GM19328 (cell line): Measurements from ENCODE around the gene GRIN2A.

Source experiments
- ATAC-seq: cut with Tn5 transposase; IDR thresholded peaks from one replicate; pipeline ENCODE4 v1.9.1; 2021; ENCODE audit warnings: mild to moderate bottlenecking, moderate library complexity; ENCODE audit not compliant: unreplicated experiment

Gene GRIN2A

DNA sequence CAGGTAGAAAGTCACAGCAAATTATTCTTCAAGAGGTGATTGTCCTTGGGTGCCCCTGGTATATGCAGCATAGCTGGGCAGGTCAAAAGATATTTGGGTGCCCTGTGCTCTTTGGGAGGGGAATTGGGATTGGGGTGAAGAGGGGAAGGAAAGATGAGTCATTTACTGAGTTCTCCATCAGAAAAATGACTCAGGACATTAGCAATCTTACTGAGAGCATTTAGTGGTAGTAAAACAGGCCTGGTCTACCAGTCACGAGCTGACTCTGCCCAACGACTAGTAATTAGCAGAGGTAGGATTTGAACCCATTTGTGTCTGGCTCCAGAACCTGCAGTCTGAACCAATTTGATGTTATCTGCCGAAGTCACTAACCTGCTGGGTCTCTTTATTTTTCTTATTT, 6.0 kb upstream of the GRIN2A start:
- no peak for ATAC-seq

DNA sequence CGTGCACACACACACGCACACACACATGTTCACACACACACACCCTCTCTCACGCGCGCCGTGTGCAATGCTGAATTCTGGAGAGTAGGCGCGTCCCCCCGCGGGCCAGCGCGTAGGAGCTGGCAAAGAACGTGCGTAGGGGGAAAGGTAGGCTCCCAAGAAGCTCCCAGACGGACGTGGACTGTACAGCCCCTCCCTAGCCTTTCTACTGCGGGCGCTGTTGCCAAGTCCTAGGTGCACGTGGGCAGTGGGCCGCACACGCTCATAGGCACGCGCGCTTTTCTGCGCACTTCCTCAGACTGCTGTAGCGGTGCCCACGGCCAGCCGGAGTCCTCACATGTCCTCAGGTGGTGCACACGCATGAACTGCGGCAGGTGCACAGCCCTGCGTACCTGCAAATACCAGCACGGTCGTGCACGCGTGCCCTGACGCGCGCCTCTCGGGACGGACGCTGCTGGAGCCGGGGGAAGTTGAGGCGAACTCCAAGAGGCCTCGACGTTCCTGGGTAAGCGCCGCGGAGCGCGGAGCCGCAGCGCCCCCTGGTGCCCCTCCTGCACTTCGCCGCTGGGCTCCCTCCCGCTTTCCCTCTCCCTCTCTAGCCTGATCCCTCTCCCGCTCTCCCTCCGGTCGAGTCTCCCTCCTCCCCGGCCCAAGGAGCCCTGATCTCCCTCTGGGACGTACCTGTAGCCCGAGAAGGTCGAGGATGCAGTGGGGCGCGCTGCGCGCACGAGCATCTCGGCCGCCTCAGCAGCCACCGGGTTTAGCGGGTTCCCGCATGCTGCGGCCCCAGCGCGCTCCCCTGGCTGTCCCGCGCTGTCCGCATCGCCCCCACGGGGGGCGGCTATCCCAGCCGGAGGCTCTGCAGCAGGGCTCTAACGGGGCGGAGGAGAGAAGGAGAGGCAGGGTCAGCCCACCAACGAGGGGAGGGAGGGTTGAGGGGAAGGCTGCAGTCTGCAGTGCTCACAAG, 749 bp downstream of the GRIN2A start:
- no peak for ATAC-seq

DNA sequence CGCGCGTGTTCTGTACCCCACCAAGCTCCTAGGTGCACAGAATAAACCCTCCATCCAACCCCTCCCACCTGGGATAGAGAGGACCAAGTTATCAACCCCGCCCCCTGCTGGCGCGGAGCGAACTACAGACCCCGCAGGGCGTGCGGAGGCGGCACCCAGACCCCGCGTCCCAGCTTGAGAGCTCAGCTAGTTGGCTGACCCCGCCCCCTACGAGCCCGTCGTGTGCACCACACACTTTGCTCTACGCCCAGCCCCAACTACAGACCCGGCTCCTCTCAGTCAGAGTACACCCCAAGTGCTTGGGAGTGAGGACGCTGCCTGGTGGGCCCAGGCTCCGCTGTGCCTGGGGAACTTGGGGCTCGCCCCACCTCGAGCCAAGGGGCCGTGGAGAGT, 1.5 kb downstream of the GRIN2A start:
- no peak for ATAC-seq

DNA sequence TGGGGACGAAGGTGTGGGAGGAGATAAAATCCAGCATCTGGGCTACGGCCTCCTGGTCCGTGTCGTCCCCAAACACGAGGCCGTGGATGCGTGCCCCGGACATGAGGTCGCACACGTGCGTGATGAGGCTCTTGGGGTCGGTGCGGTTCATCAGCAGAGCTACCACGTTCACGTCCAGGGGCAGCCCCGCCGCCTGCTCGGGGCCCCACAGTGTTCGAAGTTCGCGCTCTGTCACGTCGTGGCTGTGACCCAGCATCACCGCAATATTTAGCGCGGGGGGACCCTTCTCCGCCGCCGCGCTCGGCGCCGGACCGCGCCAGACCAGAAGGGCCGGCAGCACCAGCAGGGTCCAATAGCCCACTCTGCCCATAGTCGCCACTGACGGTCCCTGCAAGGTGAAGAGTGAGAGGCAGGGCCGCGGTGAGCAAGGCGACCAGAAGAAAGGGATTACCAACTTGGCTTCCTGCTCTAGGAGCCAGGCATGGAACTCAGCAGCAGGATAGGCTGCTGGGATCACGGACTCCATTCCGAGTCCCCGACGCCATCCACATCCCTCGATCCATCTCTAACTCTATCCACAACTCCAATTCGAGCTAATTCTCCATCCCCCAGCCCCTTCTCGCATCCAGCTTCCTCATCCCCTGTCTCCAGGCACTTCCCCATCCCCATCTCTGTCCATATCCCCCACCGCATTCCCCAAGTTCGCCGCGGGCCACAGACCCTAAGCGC, 2.0 kb downstream of the GRIN2A start:
- ATAC-seq: no peak

DNA sequence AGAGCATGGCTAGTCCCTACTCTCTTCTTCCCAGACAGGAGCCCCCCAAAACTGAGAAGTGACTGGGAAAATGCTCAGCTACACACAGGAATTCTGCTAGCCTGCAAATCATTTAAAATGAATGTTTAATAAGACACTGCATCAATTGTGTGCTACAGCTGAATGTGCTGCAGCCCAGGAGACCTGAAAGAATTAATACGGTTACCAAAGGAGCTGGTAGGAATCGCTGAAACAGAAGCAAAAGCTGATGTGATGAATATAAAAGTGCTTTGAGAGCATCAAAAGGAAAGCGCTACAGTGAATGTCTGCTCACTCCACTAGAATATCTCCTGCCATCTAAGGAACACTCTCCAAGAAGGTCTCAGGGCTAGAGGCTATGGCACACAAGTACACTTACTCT, 3.7 kb downstream of the GRIN2A start:
- no peak for ATAC-seq

DNA sequence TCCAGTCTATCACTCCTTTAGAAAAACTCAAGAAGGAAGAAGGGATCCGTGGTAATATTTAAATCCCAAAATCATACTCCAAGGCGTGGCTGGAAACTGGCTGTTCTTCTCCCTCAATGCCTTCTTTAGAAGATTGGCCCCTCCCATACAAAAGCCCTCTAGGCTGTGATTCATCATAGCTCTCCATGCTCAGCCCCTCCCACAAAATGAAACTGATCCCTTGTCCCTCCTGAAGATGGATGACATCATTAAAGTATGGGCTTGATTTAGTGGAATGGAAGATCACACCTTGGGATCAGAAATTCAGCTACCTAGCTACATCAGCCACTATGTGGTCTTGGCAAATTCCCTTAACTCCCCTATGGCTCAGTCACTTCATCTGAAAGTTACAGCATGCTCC, 4.1 kb downstream of the GRIN2A start:
- no peak for ATAC-seq

DNA sequence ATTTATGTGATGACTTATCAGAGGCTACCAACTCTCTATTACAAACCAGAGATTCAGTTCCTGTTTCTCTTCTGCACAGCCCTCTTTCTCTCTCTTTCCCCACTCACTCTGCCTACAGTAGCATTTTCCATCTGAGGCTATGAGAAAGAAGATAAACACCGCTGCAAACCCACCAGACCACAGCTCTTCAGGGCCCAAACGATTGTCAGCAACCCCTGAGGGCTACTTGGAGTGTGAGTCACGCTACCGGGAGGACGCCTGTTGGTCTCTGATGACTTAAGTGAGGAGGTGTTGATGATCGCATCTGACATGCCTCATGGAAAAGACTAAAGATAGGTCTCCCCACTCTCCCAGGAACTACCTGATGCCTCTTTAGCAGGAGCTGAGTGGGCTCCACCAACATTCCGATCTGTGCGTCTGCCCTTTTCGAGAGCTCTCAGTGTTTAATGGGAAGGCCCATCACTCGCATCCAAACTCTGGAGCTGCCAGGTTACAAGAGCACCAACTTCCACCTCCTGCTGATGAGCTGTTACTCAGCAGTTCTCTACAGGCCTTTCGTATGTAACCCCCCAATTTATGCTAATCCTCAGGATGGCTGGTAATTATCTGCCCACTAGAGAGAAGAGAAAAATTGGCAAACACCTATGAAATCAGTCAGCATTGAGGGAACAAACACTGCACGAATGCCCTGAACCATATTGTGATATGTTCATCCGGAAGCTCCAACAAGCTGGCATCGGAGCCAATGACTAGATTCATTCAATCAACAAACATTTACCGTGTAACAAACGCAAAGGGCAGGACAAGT, 9.2 kb downstream of the GRIN2A start:
- ATAC-seq: no peak

DNA sequence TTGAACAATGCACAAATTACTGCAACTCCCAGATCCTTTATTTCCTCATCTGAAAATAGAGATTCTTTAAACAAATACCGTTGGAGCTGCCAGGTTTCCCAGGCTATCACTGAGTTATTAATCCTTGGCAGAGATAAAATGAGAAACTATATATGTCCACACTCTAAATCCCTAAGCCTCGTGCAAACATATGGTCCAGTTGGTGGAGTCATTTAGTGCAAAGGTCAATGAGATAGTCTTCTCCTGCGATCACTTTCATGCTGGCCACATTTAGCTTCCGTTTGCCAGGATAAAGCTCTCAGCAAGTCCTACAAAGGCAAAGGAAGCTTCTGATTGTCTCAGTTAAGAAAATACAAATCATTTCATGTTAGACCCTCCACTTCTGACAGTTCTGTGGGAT, 11.0 kb downstream of the GRIN2A start:
- ATAC-seq: no peak

DNA sequence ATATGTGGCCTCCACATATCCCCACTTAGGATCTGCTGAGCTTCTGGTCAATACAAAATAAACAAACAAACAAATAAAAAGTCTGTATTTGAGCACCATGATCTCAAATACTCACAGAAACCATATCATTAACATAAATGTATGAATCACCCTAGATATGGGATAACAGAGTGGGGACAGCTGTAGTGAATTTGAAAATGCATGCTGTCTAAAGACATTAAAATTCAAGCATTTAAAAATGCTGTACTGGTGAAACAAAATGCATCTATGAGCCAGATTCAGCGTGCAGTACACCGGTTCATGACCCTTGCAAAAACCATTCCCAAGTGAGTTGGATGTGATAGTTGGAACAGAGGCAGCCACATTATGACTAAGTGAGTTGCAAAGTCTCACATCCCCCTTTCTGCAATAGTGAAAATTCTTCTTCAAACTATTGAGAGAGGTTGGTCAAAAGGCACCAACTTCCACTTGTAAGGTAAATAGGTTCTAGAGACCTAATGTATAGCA, 12.3 kb downstream of the GRIN2A start:
- ATAC-seq: no peak

DNA sequence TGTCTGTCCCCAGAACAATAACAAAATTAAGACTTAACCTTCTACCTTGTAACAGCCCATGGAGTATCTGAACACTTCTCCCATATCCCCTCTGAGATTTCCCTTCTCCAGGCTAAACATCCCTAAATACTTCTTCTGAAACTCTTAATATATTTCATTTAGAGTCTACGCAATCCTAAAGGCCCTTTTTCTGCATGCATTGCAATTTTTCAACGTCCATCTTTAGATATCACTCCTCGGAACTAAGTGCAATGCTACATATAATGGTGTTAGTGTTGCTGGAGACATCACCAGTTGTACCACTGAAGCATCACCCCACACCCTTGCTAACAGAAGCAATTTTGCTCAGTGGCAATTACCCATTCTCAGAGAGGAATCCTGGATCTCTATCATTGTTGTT, 13.2 kb downstream of the GRIN2A start:
- ATAC-seq: no peak

DNA sequence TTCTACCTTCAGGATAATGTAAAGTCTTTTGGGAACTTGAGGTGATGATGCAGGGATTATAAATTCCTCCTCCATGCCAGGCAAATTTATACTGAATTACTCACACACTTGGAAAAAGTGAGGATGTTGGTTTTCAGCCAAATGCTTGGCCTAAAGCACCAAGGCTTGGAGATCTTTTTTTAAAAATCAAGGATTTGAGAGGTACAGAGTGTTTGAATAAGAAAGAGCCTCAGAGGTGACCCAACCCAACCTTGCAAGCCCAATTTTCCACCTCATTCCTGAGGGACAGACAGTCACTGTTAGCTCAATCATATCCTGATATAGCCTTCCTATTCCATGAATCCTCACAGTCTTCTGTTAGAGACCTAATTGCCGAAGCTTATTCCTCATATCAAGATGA, 14.0 kb downstream of the GRIN2A start:
- no peak for ATAC-seq

DNA sequence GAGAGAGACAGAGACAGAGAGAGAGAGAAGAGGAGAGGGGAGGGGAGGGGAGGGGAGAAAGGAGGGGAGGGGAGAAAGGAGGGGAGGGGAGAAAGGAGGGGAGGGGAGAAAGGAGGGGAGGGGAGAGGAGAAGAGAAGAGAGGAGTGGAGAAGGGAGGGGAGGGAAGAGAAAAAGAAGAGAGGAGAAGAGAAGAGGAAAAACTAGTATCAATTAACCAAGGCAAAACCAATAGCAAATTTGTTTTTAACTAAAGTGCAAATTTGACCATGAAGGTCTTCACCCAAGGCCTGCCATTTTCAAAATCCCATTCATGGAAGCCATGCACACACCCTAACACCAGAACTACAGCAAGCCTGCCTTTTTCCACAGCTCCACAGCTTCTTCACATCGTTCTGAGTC, 16.6 kb downstream of the GRIN2A start:
- no peak for ATAC-seq

DNA sequence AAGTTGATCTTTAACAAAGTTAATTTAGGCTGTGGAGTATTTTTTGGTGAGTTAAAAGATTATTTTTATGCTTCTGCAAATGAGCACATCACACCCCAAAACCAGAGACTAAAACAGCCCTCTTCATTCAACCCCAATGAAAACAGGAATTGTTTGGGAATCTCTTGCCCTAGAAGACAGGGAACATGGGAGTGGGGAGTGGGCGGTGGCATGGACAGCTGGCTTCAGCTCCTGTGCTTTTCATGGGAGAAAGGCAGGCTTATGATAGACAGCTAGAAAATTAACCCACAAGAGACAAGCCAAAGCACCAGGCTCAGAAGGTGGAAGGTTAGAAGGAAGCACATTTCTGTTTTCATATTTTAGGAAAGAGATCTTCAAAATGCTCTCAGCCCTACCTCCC, 19.2 kb downstream of the GRIN2A start:
- ATAC-seq: no peak

DNA sequence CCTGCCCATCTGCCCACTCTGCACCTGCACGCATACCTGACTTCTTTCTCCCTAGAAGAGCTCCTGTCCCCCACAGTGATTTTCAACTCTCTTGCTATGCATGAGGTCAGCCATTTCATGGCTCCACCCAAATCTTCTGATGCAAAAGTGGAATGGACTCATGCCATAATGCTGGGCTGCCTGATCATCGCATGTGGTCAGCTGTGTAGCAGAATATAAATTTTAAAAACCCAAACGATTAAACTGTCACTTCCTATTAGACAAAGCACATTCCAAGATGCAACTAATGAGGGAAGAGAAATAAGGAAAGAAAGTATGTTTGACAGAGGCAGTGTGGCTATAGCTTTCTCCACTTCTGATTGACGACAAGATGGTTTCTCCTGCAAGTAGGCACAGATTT, 26.1 kb downstream of the GRIN2A start:
- no peak for ATAC-seq

DNA sequence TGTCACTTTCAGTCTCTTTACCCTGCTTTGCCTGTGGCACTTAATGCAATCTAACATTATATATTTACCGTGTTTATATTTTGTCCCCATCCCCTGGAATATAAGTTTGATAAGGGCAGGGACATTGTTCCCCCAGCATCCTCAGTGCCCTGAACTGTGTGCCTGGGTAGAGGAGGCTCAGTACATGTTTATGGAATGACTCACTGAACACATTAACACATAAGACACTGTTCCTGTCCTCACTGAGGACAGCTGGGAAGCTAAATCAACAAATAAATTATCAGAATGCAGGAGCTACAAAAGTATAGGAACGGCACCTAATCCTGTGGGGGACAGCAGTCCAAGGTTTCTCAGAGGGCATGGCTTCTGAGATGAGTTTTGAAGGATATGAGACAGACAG, 27.8 kb downstream of the GRIN2A start:
- no peak for ATAC-seq

DNA sequence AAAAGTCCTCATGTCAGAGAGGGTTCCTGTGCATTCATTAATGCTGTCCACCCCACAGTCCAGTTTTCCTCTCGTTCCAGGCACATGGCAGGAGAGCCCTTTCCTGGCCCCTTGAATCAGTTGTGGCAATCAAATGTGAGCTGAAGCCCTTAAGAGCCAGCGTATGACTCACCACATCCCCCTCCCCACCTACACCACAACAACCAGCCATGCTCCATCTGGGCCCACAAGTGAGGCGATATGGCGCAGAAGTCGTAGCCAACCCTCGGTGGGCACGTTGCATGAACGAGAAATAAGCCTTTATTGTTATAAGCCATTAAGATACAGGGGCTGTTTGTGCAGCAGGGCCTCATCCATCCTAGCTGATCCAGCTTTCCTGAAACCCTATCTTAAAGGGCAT, 28.2 kb downstream of the GRIN2A start:
- no peak for ATAC-seq

DNA sequence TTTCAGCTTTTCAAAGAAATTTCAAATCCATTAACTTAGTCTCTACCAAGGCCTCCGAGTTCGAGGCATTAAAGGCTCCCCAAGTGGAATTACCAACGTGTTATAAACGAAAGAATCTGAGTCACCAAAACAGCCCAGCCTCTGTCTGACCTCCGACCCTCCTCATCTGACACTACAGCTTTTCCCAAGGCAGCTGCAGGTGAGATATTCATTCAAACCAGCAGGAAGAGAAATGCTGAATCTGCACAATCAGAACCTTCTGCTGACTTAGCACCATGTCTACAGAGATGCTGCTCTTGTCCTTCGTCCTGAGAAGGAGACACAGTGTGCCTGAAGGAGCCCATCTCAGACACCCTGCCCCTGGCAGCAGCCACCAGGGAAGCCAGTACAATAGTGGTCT, 30.5 kb downstream of the GRIN2A start:
- no peak for ATAC-seq

DNA sequence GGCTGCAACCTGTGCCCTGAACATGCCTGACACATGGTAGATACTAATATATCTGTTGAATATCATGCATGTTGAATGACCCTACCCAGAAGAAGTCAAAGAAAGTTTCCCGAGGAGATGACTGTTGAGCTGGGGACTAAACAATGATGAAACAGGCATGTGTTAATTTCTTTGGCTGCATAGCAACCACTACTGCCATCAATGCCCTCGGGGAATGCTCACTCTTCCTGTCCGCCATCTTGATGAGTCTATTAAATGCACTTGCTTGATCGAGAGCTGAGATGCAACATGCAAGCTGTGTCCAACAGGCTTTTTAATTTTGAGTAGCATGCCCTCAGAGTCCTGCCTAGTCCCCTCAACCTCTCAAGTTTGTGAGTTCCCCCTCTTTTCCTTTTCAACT, 31.3 kb downstream of the GRIN2A start:
- no peak for ATAC-seq

DNA sequence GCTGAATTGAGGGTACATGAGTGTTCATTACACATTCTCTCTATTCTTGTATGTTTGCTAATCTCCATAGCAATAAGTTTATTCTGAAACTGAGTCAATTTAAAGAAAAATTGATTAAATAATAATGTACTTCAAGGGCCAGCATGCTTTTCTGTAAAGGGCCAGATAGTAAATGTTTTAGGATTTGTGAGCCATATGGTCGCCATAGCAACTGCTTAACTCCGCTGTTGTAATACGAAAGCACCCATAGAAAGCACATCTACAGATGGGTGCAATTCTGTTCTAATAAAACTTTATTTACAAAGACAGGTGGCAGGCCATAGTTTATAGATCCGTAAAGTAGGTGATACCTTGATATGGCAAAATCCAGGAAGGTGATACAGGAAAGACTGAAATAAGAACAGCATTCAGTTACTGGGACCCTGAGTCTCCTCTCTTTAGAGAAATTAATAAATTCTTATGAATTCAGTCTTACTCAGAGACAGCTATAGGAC, 36.6 kb downstream of the GRIN2A start:
- no peak for ATAC-seq

DNA sequence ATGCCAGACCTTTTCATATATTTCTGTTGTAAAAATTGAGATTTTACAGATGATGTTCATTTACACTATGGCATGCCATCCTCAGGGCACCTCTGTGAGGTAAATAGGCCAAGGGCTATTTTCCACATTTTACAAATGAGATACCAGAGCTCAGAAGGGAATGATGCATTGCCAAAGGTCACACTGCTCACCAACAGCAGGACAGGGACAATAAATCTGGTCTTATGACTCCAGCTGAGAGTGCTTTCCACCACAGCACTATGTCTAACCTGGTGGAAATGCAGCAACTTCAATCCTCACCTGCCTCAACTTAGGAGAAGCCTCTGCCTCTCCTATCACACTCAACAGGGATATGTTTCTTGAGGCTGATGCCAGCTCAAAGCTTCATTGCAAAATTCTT, 40.6 kb downstream of the GRIN2A start:
- ATAC-seq: no peak

DNA sequence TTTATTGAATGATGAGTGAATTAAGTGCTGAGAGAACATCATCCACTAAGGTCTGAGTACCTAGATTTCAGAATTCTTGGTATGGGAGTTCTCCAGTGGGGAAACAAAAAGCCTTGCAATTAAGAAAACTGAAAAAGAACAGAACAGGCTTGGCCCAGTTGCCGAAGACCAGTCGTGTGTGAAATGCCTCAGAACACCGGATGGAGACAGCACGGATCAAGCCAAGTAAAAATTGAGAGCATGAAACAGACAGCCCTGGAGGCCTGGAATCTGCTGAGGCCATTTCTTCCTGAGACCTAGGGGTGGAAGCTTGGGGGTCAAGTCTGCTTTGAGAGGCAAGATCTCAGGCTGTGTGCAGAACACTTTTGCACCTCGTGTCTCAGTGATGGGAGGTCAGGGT, 43.3 kb downstream of the GRIN2A start:
- no peak for ATAC-seq
